HG02870 (cell line): ENCODE data around the gene THAP8.
"Not testable (repeated sequence)": the region's sequence is repeated elsewhere in the genome, so short reads cannot be mapped to it uniquely, and the experiment has no call there.

ENCODE experiments used
- ATAC-seq: cut with Tn5 transposase; IDR thresholded peaks from one replicate; pipeline ENCODE4 v1.9.1; 2021; ENCODE audit warnings: mild to moderate bottlenecking, moderate library complexity; ENCODE audit not compliant: unreplicated experiment

Gene THAP8

GRCh38 chr19:36068810-36069499 lies 14.9 kb upstream of the THAP8 start:
- not testable (repeated sequence) for ATAC-seq

- no peak for ATAC-seq
Observed at GRCh38 chr19:36067681-36068080, 13.6 kb upstream of the THAP8 start.

- no peak for ATAC-seq
Observed at GRCh38 chr19:36064826-36065225, 10.7 kb upstream of the THAP8 start.

DNA sequence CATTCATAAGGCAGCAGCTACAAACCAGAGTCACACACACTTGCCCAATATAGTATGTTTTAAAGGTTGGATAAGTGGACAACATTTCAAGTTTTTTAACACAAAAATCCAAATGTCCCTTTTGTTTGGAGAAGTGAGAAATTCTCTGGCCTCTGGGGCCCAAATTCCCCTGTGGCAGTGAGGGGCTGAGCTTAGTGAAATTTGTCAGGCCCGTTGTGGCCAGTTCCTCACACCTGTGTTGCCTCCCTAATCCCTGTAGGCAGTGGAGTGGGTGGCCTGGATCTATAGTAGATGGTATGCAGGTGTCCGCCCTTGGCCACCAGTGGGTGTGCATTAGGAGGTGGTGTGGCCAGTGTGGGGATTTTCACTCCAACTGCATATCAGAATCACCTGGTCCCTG lies 7.3 kb upstream of the THAP8 start:
- ATAC-seq: no peak

GRCh38 chr19:36060430-36060829 lies 6.3 kb upstream of the THAP8 start:
- no peak for ATAC-seq

DNA sequence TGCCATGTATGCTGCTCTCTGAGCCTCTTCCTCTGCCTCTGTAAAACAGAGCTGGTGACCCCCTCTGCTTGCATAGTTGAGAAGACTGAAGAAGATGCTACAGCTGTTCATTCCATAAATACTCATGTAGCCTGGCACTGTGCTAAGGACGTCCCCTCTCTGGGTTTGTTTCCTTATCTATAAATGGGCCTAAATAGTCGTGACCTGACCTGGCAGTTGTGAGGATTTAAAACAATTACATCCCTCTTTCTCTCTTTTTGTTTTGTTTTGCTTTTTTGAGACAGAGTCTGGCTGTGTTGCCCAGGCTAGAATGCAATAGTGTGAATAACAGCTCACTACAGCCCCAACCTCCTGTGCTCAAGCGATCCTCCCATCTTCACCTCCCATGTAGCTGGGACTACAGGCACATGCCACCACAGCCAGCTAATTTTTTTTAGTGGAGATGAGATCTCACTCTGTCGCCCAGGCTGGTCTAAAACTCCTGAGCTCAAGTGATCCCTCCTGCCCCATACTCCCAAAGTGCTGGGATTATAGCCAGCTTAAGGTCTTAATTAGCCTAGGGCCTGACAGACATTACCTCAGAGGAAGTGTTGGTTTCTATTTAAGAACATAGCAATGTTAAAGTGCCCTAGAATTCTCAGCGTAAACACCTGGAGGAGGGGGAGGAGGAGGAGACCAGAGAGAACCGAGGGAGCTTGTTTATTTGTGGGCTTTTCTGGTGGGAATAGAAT lies 5.3 kb upstream of the THAP8 start:
- no peak for ATAC-seq

DNA sequence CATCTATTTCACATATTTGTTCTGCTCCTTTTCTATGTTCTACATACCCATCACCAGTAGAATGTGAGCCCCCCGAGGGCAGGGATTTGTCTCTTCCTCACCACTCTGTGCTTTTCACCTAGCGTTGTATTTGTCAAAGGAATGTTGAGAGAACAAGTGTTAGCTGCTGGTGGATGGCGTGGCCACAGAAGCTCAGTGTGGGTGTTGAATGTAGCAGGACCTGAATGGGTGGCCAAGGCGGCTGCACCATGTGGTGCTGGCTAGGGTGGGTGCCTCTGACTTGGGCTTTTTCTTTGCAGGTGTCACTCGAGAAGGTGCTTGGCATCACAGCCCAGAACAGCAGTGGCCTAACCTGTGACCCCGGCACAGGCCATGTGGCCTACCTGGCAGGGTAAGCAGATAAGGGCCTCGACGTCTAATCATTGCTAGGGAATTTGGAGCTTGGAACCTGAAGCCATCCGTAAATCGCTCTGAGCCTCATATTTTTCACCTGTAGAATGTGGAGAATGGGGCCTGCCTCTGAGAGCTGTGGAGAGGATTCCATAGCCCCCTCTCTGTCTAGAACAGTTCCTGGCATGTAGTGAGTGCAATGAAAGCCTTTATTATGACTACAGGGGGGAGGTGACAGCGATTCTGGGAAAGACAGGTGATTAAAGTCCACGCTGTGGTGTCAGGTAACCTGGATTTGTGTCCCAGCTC lies 4.5 kb upstream of the THAP8 start:
- ATAC-seq: no peak

DNA sequence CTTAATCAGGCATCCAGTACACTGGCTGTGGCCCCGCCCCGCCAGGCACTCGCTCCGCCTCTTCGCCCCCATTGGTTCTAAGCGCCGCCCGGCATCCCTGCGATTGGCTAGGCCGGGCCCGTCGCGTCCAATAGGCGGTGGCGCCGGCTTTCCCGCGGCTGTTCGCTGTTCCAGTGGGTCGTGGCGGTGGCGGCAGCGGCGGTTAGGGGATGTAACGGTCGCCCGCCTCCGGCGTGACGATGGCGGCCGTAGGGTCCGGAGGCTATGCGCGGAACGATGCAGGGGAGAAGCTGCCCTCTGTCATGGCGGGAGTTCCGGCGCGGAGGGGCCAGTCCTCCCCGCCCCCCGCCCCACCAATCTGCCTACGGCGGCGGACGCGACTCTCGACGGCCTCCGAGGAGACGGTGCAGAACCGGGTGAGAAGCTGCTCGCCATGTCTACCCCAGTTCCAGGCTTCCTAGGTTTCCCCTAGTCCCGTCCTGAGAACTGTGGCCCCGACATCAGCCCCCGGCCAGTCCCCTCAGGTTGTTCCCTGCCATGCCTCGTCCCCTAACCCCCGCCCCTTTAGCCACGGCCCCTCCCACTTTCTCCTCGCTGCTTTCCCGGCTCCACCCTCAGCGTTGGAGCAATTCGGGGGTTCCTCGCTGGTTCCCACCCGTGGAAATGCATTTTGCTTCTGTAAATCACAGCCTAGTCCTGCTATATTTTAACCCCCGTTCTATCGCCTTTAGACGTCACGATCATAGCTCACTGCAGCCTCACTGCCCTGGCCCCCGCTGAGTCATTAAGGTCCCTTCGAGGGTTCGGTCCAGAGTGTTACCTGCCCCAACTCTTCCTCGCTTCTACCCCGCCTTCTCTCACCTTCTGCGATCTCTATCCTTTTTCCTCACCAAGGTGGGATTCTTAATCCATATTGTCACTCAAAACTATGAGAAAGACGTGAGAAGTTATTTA lies 925 bp upstream of the THAP8 start, which contains the start of gene WDR62:
Gene WDR62, plus strand, starts transcription at position 165 of the 954 bp plus-strand sequence. Its CDS starts 75 bp downstream, at position 240.
- peak; percentile 69 for ATAC-seq

GRCh38 chr19:36051637-36052036 lies 2.4 kb downstream of the THAP8 start:
- ATAC-seq: no peak

DNA sequence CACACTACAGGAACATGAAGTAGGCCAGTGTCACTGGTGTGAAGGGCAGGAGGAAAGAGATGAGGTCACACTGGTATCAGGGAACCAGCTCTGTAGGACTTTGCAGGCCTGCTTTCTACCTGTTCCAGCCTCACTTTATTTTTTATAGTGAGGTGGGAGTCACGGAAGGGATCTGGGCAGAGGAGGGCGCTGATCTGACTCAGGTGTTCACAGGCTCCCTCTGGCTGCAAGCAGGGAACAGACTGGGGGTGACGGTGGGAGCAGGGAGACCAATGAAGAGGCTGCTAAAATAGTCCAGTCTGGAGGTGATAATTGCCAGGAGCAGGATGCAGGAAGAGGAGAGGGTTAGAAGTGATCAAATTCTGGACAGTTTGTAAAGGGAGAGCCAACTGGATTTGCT lies 2.8 kb downstream of the THAP8 start:
- ATAC-seq: no peak

GRCh38 chr19:36049080-36049698 lies 4.9 kb downstream of the THAP8 start:
- ATAC-seq: no peak

DNA sequence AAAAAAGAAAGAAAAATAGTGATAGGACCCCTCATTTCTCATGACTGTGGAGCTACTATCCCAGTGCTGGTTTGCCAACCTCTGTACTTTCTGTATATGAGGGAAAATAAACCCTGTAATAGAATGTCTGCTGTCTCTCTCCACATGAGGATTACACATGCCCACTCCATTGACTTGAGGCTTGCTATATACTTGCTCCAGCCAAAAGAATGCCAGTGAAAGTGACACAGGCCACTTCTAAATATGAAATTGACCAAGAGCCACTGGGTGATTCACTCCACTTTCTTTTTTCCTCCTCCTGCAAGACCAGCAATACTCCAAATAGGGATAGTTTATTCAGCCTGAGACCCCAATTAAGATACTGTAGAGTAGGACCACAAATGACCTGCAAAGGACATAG lies 6.2 kb downstream of the THAP8 start:
- ATAC-seq: no peak

DNA sequence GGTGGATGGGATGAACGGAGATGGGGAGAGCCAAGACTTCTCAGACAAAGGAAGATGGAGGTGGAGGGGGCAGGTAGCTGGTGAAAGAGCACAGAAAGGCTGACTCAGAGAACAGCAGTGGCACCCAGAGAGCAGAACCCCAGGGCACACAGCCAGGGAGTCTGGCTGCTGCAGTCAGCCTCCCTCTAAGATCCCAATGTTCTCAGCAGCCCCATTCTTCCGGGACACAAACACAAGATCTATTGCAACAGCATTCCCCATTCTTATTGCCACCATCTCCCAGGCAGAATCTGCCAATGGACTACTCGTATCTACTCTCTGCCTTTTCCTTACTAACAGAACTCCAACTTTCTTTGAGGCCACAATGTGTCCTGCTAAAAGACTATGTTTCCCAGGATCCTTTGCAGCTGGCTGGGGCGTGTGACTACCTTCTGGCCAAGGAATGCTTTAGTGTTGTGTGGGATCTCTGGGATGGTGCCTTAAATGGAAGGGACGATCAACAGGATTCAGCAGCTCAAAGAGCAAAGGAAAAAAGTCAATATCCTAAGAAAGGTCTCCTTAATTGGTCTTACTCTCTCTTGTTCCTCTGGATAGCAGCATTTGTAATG lies 7.5 kb downstream of the THAP8 start:
- no peak for ATAC-seq

DNA sequence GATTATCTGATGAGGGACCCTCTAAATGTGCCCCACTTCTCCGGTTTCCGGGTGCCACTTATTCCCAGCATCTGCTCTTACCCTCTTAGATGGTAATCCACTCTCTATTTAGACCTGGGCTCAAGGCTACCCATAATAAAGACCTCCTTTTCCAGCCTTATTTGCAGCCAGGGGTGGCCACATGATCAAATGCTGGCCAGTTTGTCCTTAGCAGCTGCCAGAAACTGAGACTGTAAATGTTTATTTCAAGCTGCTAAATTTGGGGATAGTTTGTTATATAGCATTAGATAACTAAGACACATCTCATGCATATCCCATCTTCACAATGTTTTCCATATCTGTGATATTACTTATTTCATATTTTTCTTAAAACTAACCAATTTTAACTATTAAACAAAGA lies 10.1 kb downstream of the THAP8 start:
- no peak for ATAC-seq

DNA sequence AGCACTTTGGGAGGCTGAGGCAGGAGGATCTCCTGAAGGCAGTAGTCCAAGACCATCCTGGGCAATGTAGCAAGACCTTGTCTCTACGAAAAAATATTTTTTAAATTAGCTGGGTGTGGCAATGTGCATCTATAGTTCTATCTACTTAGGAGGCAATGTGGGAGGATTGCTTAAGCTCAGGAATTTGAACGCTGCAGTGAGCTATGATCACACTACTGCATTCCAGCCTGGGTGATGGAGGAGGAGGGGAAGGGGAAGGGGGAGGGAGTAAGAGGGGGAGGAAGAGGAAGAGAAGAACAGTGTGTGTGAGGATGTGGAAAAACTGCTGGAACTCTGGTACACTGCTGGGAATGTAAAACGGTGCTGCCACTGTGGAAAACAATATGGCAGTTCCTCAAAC lies 12.3 kb downstream of the THAP8 start:
- no peak for ATAC-seq

GRCh38 chr19:36041092-36041491 lies 13.0 kb downstream of the THAP8 start:
- ATAC-seq: not testable (repeated sequence)

DNA sequence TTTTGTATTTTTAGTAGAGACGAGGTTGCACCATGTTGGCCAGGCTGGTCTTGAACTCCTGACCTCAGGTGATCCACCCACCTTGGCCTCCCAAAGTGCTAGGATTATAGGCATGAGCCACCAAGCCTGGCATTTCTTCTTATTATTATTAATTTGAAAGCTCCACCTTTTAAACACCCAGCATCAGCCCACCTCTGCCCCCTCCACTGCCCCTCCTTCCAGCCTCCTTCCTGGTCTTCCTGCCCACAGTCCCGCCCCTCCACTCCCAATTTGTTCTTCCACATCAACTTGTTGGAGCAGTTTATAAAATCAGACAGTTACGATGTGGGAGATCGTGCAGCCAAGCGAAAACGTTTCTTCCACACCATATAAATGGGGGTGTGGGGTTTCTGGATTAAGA lies 13.6 kb downstream of the THAP8 start:
- ATAC-seq: no peak

DNA sequence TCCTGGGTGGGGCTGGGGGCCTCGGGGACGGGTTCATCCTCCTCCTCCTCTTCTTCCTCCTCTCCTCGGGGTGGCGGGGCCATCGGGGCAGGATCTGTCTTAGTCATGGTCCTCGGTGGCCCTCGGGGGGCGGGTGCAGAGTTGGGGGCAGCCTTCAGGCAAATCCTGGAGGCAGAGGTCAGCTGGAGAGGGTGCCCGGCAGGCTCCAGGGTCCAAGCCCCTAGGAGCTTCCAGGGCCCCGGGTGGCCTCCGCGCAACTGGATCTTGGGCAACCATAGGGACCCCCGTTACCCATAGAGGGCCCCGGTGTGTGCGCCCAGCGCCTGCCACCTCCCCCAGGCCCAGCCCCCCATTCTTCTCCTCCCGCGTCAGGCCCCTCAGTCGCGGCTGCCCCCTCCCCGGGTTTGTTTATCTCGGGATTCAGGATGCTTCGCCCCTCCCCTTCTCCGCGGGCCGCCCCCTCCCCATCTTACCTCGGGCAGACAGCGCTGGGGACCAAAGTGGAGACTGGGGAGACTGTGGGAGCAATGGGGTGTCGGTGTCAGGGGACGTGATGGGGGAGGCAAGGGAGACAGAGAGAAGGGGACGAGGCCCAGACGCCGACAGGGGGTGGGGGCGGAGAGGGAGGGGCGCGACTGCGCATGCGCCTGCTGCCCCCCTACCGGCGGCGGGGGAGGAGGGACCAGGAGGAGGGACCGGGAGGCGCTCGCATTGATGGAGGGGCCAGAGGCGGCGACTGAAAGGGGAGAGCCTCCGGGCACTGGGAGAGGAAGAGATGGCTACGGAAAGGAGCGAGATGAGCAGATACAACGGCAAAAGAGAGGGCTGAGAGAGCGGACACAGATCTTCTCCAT lies 21.6 kb downstream of the THAP8 start, which contains the start of gene CLIP3:
Gene CLIP3, minus strand, starts transcription at position 623 of the 854 bp plus-strand sequence. Its CDS starts 516 bp downstream, at position 107.
- no peak for ATAC-seq

DNA sequence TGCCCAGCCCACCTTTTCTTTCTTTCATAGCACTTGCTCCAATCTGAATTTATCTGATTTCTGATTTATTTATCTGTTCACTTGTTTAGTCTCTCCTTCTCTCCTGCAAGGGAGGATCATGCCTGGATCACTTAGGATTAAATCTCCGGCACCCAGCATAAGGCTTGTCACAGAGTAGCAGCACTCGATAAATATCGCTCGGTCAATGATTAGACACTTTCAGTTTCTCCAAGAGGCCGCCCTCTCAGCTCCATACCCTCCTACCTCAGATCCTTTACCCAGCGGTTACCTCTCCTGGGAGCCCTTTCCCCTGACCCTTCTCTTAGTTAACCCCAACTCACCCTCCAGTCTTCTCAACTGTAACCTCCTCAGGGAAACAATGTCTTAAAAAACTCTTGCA lies 22.8 kb downstream of the THAP8 start:
- no peak for ATAC-seq
